Colonic mucosa (tissue), 4 donors: ENCODE results near the gene UNC50. TPM values are rescaled to one million over a fixed set of nuclear protein-coding genes. Genes with fewer than 3 reads are reported as not detected.

ENCODE experiments used
- DNase-seq: peaks from one replicate; pipeline ENCODE4 v3.0.0-alpha.2; 2020
- H3K27ac ChIP-seq: fragments of 200-600 bp; one replicate; pipeline ENCODE4 v1.8.0; 2021
- H3K27me3 ChIP-seq: fragments of 200-600 bp; one replicate; pipeline ENCODE4 v1.8.0; 2021
- H3K36me3 ChIP-seq: fragments of 200-600 bp; one replicate; pipeline ENCODE4 v1.8.0; 2021
- H3K4me1 ChIP-seq: fragments of 200-600 bp; one replicate; pipeline ENCODE4 v1.8.0; 2021; ENCODE audit warnings: mild to moderate bottlenecking
- H3K4me3 ChIP-seq: fragments of 200-600 bp; one replicate; pipeline ENCODE4 v1.8.0; 2021
- H3K9ac ChIP-seq, 2 donors: one replicate each; pipeline ENCODE4 v1.7.0; 2013; ENCODE audit warnings: control low read depth in 2 of 2, low read depth in 2 of 2, low read length in 2 of 2
- H3K9me3 ChIP-seq: fragments of 200-600 bp; one replicate; pipeline ENCODE4 v1.8.0; 2021
- intact Hi-C: fragments of 100-400 bp; cut with DNase I; formaldehyde crosslinking; loops from one replicate; pipeline ENCODE4 v1.14.1; 2022
- total RNA-seq, 2 donors: library from RNA; stranded (reverse); fragmentation: NEBNext Ultra II Directional in 1 of 2; extraction: Animal tissue kit (Norgen Biotek cat#: 25700) in 1 of 2; gene quantifications; one replicate each; pipeline ENCODE4 v1.2.1, GENCODE V29; 2021
- TF ChIP-seq, protein P1 (sequence below): fragments of 200-600 bp; IDR thresholded peaks from one replicate; pipeline ENCODE4 v1.8.0; 2022; ENCODE audit warnings: antibody characterized with exemption, mild to moderate bottlenecking
- donor health status: healthy.
- donor health status: DM: no; HTN: no; CAD: no.
- donor health status: DM: no; HTN: no; CAD: no.

UNC50 gene
- total RNA-seq, 2 donors from 2014 or later: 29.9 to 30.8 TPM

DNA sequence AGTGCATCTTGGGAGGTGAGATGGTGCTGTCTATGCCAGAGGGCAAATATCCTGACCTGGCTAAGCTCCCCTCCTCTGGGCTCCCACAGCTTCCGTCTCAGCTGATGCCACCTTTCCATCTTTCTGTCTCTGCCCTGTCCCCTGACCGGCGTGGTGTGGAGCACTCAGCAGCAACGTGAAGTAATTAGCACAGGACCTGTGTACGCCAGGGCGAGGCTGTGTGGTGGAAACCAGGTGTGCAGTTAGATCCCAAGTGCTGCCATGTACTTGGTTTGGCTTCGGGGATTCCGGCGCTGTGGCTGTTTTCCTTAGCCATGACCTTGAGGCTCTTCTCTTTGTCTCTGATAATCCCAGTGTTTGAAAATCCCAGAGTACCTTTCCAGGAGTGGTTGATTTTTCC is 36.6 kb upstream of the UNC50 start:
- Histone ChIP-seq H3K4me1 (no peaks in the 10 kb centered on the region), H3K27ac (no peak overlapping the region), H3K9me3 (no peaks in the 10 kb centered on the region), H3K4me3 (no peak overlapping the region), H3K36me3 (no peaks in the 10 kb centered on the region), H3K27me3 (no peaks in the 10 kb centered on the region), H3K9ac (no peak overlapping the region)
- DNase-seq: no peak
- intact Hi-C loops: no loop called here
- TF ChIP-seq, protein P1, sequence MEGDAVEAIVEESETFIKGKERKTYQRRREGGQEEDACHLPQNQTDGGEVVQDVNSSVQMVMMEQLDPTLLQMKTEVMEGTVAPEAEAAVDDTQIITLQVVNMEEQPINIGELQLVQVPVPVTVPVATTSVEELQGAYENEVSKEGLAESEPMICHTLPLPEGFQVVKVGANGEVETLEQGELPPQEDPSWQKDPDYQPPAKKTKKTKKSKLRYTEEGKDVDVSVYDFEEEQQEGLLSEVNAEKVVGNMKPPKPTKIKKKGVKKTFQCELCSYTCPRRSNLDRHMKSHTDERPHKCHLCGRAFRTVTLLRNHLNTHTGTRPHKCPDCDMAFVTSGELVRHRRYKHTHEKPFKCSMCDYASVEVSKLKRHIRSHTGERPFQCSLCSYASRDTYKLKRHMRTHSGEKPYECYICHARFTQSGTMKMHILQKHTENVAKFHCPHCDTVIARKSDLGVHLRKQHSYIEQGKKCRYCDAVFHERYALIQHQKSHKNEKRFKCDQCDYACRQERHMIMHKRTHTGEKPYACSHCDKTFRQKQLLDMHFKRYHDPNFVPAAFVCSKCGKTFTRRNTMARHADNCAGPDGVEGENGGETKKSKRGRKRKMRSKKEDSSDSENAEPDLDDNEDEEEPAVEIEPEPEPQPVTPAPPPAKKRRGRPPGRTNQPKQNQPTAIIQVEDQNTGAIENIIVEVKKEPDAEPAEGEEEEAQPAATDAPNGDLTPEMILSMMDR: no peak

DNA sequence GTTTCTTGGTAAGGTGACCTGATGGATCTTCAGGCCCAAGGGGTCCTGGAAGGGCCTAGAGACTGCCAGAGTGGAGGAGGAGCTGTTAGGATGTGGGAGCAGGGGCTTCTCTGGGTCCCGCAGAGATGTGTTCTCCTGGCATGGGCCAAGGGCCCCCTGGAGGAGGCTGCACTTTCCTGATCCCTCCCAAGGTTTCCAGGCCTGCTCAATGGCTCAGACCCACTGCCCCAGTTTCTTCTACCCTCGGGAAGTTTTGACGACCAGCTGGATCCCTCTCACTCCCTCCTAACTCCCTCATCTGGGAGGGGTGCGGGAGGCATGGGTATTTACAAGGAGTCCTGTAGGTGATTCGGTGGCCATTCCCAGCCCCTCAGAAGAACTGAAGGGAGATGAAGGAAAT is 36.2 kb upstream of the UNC50 start:
- H3K36me3 ChIP-seq: no peaks in the 10 kb centered on the region
- no peak overlapping the region for H3K9ac ChIP-seq
- no peak for DNase-seq
- no peak overlapping the region for H3K27ac ChIP-seq
- H3K9me3 ChIP-seq: no peaks in the 10 kb centered on the region
- H3K27me3 ChIP-seq: no peaks in the 10 kb centered on the region
- intact Hi-C loops: no loop called here
- H3K4me3 ChIP-seq: no peak overlapping the region
- no peaks in the 10 kb centered on the region for H3K4me1 ChIP-seq
- TF ChIP-seq, protein P1: no peak

DNA sequence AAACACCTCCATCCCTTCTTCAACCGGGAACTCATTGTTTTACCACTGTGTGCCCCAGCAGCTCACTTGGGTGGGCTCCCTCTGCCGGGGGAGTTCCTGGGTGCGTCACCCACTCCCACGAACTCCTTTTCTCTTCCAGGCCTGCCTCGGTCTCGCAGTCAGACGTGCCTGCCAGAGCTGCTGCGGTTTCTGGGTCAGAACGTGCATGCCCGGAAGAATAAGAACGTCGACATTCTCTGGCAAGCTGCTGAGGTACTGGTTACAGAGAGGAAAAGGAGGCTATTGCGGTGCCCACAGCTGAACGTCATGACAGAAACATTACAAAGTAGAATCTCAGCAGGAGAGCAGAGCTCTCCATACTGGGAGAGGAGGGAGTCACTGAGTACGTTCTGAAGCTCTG is 35.7 kb upstream of the UNC50 start:
- no peaks in the 10 kb centered on the region for H3K36me3 ChIP-seq
- H3K4me1 ChIP-seq: no peaks in the 10 kb centered on the region
- intact Hi-C loops: no loop called here
- no peak overlapping the region for H3K9ac ChIP-seq
- no peak overlapping the region for H3K27ac ChIP-seq
- DNase-seq: no peak
- no peaks in the 10 kb centered on the region for H3K9me3 ChIP-seq
- no peak overlapping the region for H3K4me3 ChIP-seq
- TF ChIP-seq, protein P1: no peak
- no peaks in the 10 kb centered on the region for H3K27me3 ChIP-seq

DNA sequence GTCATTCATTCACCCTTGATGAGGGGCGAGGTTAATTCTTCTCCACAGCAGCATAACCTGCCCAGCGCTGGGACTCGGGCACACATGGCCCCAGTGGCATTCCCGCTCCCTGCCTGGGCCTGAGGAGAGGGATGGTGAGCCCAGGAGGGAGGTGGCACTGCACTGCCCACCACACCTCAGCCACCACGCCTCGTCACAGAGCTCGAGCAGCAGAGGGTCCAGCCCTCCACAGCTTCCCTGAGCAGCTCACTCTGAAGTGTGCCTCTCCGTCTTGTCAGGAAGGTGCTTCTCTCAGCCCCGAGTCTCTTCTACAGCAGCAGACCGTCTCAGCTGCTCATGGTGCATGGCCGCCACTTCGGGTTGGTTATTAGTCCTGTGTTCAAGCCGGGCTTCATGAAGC is 35.0 kb upstream of the UNC50 start:
- no peaks in the 10 kb centered on the region for H3K27me3 ChIP-seq
- DNase-seq: no peak
- no peak overlapping the region for H3K27ac ChIP-seq
- no peak overlapping the region for H3K9ac ChIP-seq
- TF ChIP-seq, protein P1: no peak
- H3K9me3 ChIP-seq: no peaks in the 10 kb centered on the region
- H3K4me1 ChIP-seq: no peaks in the 10 kb centered on the region
- H3K4me3 ChIP-seq: no peak overlapping the region
- intact Hi-C loops: no loop called here
- H3K36me3 ChIP-seq: no peaks in the 10 kb centered on the region

DNA sequence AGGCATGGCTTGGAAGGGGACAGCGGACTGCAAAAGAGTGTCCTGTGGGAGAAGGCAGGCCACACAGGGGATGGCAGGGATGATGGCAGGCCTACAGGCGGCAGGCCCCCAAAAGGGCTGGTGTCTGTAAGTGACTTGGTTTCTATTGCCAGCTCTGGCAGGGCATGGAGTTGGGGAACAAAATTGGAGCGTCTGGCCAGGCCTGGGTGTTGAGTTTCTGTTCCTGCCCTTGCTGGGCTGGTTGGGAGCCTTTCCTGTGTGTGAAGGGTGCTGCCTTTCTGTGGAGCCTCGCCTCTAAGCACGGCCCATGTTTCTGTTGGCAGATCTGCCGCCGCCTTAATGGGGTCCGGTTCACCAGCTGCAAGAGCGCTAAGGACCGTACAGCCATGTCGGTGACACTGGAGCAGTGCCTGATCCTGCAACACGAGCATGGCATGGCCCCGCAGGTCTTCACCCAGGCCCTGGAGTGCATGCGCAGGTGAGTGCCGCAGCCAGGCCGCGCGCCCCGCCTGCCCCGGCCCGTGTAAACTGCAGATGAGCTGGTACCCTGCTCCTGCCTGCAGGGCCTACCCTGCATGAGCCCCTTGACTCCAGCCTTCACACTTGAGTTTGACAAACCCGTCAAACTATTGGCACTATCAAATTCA is 31.6 kb upstream of the UNC50 start:
- Histone ChIP-seq H3K36me3 (no peaks in the 10 kb centered on the region), H3K4me1 (no peaks in the 10 kb centered on the region), H3K4me3 (no peak overlapping the region), H3K27ac (no peak overlapping the region), H3K27me3 (no peaks in the 10 kb centered on the region), H3K9me3 (no peaks in the 10 kb centered on the region), H3K9ac (no peak overlapping the region)
- TF ChIP-seq, protein P1: no peak
- intact Hi-C loops: no loop called here
- peak; percentile 14 for DNase-seq
